Uterus (tissue), 2 donors: ENCODE measurements around the gene AAGAB.

ENCODE experiments used
- POLR2A ChIP-seq, 2 donors: fragments of 450-650 bp; IDR thresholded peaks; one replicate each; pipeline ENCODE4 v1.6.1; 2016; ENCODE audit warnings: antibody characterized with exemption in 2 of 2, mild to moderate bottlenecking in 1 of 2, moderate library complexity in 1 of 2
- TF ChIP-seq, protein P1 (sequence below), 4 experiments: fragments of 200-600 bp in 2 of 4; fragments of 450-650 bp in 2 of 4; sonication (generic) in 2 of 4; IDR thresholded peaks; one replicate each; pipeline ENCODE4 v1.5.1; 2016 to 2019; ENCODE audit warnings: antibody characterized with exemption in 4 of 4, mild to moderate bottlenecking in 2 of 4, moderate library complexity in 1 of 4

DNA sequence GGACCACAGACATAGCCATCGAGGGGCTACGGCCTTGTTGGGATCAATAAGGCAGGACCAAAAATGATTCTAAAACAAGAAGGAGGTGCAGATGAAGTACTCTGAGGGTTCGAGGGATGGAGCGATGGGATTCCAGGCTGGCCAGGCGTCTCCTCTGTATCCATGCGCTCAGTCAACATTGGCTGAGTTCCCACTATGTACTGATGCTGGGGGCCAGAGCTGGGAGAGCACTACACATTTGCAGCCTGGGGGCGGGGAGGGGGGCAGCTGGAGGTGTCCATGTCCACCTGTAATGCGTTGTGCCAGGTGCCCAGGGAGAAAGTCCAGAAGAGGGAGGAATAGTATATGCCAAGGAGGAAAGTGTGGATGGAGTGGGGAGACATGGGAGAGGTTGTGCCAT, 81.5 kb downstream of the AAGAB start:
- TF ChIP-seq POLR2A (IDR thresholded peaks at IDR 0.05) = no peak
- TF ChIP-seq, protein P1, sequence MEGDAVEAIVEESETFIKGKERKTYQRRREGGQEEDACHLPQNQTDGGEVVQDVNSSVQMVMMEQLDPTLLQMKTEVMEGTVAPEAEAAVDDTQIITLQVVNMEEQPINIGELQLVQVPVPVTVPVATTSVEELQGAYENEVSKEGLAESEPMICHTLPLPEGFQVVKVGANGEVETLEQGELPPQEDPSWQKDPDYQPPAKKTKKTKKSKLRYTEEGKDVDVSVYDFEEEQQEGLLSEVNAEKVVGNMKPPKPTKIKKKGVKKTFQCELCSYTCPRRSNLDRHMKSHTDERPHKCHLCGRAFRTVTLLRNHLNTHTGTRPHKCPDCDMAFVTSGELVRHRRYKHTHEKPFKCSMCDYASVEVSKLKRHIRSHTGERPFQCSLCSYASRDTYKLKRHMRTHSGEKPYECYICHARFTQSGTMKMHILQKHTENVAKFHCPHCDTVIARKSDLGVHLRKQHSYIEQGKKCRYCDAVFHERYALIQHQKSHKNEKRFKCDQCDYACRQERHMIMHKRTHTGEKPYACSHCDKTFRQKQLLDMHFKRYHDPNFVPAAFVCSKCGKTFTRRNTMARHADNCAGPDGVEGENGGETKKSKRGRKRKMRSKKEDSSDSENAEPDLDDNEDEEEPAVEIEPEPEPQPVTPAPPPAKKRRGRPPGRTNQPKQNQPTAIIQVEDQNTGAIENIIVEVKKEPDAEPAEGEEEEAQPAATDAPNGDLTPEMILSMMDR (IDR thresholded peaks at IDR 0.05) = no peak
